Brain pericyte (primary cell): ENCODE data around the gene DTX4.

Source experiments
- DNase-seq: peaks from one replicate; pipeline ENCODE4 v3.0.0-alpha.2; 2012; ENCODE audit warnings: low read depth, low spot score

DTX4 gene

GRCh38 chr11:59192446-59193020, 20.6 kb downstream of the DTX4 start:
- DNase-seq, result no peak

GRCh38 chr11:59193587-59194130, 21.7 kb downstream of the DTX4 start:
- no peak for DNase-seq

- DNase-seq, result no peak
Measured at GRCh38 chr11:59195586-59195985, 23.7 kb downstream of the DTX4 start.

GRCh38 chr11:59196777-59197176, 24.8 kb downstream of the DTX4 start:
- DNase-seq, result no peak

GRCh38 chr11:59197991-59198390, 26.1 kb downstream of the DTX4 start:
- DNase-seq, result peak; percentile 5

- DNase-seq, result no peak
Measured at GRCh38 chr11:59198726-59199125, 26.8 kb downstream of the DTX4 start.

GRCh38 chr11:59199546-59200422, 27.9 kb downstream of the DTX4 start:
- no peak for DNase-seq

- DNase-seq, result no peak
Measured at GRCh38 chr11:59200423-59200746, 28.5 kb downstream of the DTX4 start.

- DNase-seq, result no peak
Measured at GRCh38 chr11:59201353-59201752, 29.4 kb downstream of the DTX4 start.

- no peak for DNase-seq
Measured at GRCh38 chr11:59204746-59205145, 32.8 kb downstream of the DTX4 start.

GRCh38 chr11:59205648-59206047, 33.7 kb downstream of the DTX4 start:
- DNase-seq, result no peak

- no peak for DNase-seq
Measured at GRCh38 chr11:59206635-59207034, 34.7 kb downstream of the DTX4 start.

GRCh38 chr11:59207988-59208451, 36.1 kb downstream of the DTX4 start:
- DNase-seq, result no peak

GRCh38 chr11:59208956-59209355, 37.0 kb downstream of the DTX4 start:
- no peak for DNase-seq

- no peak for DNase-seq
Measured at GRCh38 chr11:59212222-59212621, 40.3 kb downstream of the DTX4 start.

- DNase-seq, result no peak
Measured at GRCh38 chr11:59212744-59213631, 41.1 kb downstream of the DTX4 start, which contains the start of gene MPEG1. Gene MPEG1 (minus strand): TSS chr11:59212927. CDS start chr11:59212865, 62 bp downstream.

GRCh38 chr11:59214141-59214893, 42.4 kb downstream of the DTX4 start:
- no peak for DNase-seq

- DNase-seq, result no peak
Measured at GRCh38 chr11:59216641-59217564, 45.0 kb downstream of the DTX4 start.

- no peak for DNase-seq
Measured at GRCh38 chr11:59218319-59218718, 46.4 kb downstream of the DTX4 start.

- no peak for DNase-seq
Measured at GRCh38 chr11:59218893-59219292, 47.0 kb downstream of the DTX4 start.
